HEK293T (cell line): ENCODE measurements around the gene SNX32.
A peak's percentile ranks its signal among the peaks of the same experiment; 100 is the strongest.
"Not testable (repeated sequence)": the region's sequence is repeated elsewhere in the genome, so short reads cannot be mapped to it uniquely, and the experiment has no call there.

Experiments used
- CTCF ChIA-PET: fragments of 350-600 bp; formaldehyde crosslinking; extraction: SDS; loops from one replicate; lab custom pipeline; 2021; ENCODE audit warnings: antibody characterized with exemption, inconsistent platforms; lab: Yijun Ruan, JAX
- POLR2A ChIA-PET: fragments of 350-600 bp; formaldehyde crosslinking; extraction: SDS; loops from one replicate; lab custom pipeline; 2020; ENCODE audit warnings: antibody characterized with exemption, inconsistent platforms; lab: Yijun Ruan, JAX
- DNase-seq: peaks from one replicate; pipeline ENCODE4 v3.0.0; 2012; ENCODE audit warnings: mixed read lengths; ENCODE audit errors: extremely low spot score
- ARNT ChIP-seq: fragments of 450-650 bp; IDR thresholded peaks from 2 replicates; pipeline ENCODE4 v1.6.1; 2017; ENCODE audit warnings: mild to moderate bottlenecking
- BHLHE40 ChIP-seq: fragments of 450-650 bp; IDR thresholded peaks from 2 replicates; pipeline ENCODE4 v1.6.1; 2016; ENCODE audit warnings: mild to moderate bottlenecking, moderate library complexity, borderline replicate concordance
- CTBP1 ChIP-seq: fragments of 450-650 bp; IDR thresholded peaks from 2 replicates; pipeline ENCODE4 v1.6.1; 2016; ENCODE audit warnings: borderline replicate concordance
- ELF4 ChIP-seq: fragments of 450-650 bp; IDR thresholded peaks from 2 replicates; pipeline ENCODE4 v1.6.1; 2017; ENCODE audit warnings: antibody characterized with exemption
- FOXA1 ChIP-seq: fragments of 450-650 bp; IDR thresholded peaks from 2 replicates; pipeline ENCODE4 v1.6.1; 2016; ENCODE audit warnings: mild to moderate bottlenecking
- FOXK2 ChIP-seq: fragments of 450-650 bp; IDR thresholded peaks from 2 replicates; pipeline ENCODE4 v1.6.1; 2016; ENCODE audit warnings: mild to moderate bottlenecking
- FOXM1 ChIP-seq: fragments of 450-650 bp; IDR thresholded peaks from 2 replicates; pipeline ENCODE4 v1.6.1; 2017; ENCODE audit warnings: mild to moderate bottlenecking, borderline replicate concordance
- HDGF ChIP-seq: fragments of 450-650 bp; IDR thresholded peaks from 2 replicates; pipeline ENCODE4 v1.6.1; 2017; ENCODE audit warnings: antibody characterized with exemption, borderline replicate concordance
- L3MBTL2 ChIP-seq: fragments of 450-650 bp; conservative IDR thresholded peaks from 2 replicates; pipeline ENCODE4 v1.6.1; 2016; ENCODE audit warnings: mild to moderate bottlenecking
- LEF1 ChIP-seq: fragments of 450-650 bp; IDR thresholded peaks from 2 replicates; pipeline ENCODE4 v1.6.1; 2017; ENCODE audit warnings: mild to moderate bottlenecking, borderline replicate concordance
- NFRKB ChIP-seq: fragments of 450-650 bp; IDR thresholded peaks from 2 replicates; pipeline ENCODE4 v1.6.1; 2016; ENCODE audit warnings: mild to moderate bottlenecking, moderate library complexity
- PKNOX1 ChIP-seq: fragments of 450-650 bp; IDR thresholded peaks from 2 replicates; pipeline ENCODE4 v1.6.1; 2016
- SP1 ChIP-seq: fragments of 450-650 bp; IDR thresholded peaks from 2 replicates; pipeline ENCODE4 v1.6.1; 2017
- SUZ12 ChIP-seq: fragments of 450-650 bp; IDR thresholded peaks from 2 replicates; pipeline ENCODE4 v1.6.1; 2016; ENCODE audit warnings: mild to moderate bottlenecking
- TARDBP ChIP-seq: fragments of 450-650 bp; IDR thresholded peaks from 2 replicates; pipeline ENCODE4 v1.6.1; 2016
- ZNF384 ChIP-seq: fragments of 450-650 bp; IDR thresholded peaks from 2 replicates; pipeline ENCODE4 v1.6.1; 2016

Gene SNX32

GRCh38 chr11:65891219-65892136 lies 57.7 kb downstream of the SNX32 start:
- POLR2A ChIA-PET, result interaction anchor here (0.6 to 12.4 kb wide), 25 partner anchors 9 to 276 kb away, joined by 3 to 289 read pairs (median 5); partner anchors contain the start of genes AP5B1, CFL1, EFEMP2 and FOSL1

DNA sequence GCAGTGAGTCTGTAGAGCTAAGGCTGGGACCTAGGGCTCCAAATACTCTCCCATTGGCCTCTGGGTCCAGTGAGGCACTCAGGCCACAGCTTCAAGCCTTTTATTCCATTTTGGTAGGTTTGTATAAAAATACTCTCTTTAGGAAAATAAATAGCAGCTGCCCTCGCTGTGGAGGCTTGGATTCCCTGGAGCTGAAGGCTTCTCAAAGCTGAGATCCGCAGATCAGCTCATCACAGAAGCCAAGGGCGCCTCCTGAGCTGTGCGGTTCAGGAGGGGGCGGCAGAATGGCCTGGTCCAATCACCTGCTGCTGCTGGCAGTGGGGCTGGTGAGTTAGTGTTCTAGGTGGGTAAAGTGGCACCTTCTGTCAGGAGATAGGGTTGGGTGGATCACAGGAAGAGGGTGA lies 58.4 kb downstream of the SNX32 start:
- not testable (repeated sequence) for DNase-seq
- ChIA-PET POLR2A (interaction anchor here (1.0 to 12.4 kb wide), 9 partner anchors 9 to 180 kb away, joined by 3 to 289 read pairs (median 35); partner anchors contain the start of genes CFL1, EFEMP2, FOSL1 and KAT5), CTCF (interaction anchor here (0.9 to 5.4 kb wide), 3 partner anchors 8 to 107 kb away, joined by 3 to 36 read pairs (median 3); partner anchors contain the start of gene FOSL1)

More at GRCh38 chr11:65891219-65892136, 57.7 kb downstream of the SNX32 start:
- TF ChIP-seq ARNT (no peak), SUZ12 (no peak), SP1 (no peak), FOXK2 (no peak), TARDBP (no peak), L3MBTL2 (no peak), FOXM1 (no peak), HDGF (no peak), PKNOX1 (no peak), CTBP1 (no peak), ELF4 (no peak), FOXA1 (no peak), NFRKB (no peak), LEF1 (no peak), BHLHE40 (no peak), ZNF384 (no peak)
- CTCF ChIA-PET, result interaction anchor here (0.7 to 5.4 kb wide), 10 partner anchors 9 to 180 kb away, joined by 3 to 59 read pairs (median 4); partner anchors contain the start of genes FOSL1, KAT5 and MUS81
- no peak for DNase-seq

- ChIA-PET POLR2A (interaction anchor here (1.2 to 12.4 kb wide), 5 partner anchors 8 to 29 kb away, joined by 3 to 289 read pairs (median 35); partner anchors contain the start of genes CFL1, EFEMP2, FOSL1 and MUS81), CTCF (interaction anchor here (1.1 to 5.4 kb wide), 2 partner anchors 7 to 45 kb away, joined by 3 to 36 read pairs; partner anchors contain the start of gene FOSL1)
Observed at GRCh38 chr11:65892661-65893317, 59.0 kb downstream of the SNX32 start.

GRCh38 chr11:65894034-65894591 lies 60.4 kb downstream of the SNX32 start:
- no peak for DNase-seq
- ChIA-PET POLR2A (interaction anchor here (1.1 to 12.4 kb wide), 4 partner anchors 18 to 30 kb away, joined by 3 to 289 read pairs (median 4); partner anchors contain the start of genes CFL1, EFEMP2 and MUS81), CTCF (no interaction called here)
- TF ChIP-seq NFRKB (no peak), FOXK2 (no peak), SP1 (no peak), FOXA1 (no peak), ELF4 (no peak), LEF1 (no peak)

More at GRCh38 chr11:65892661-65893317, 59.0 kb downstream of the SNX32 start:
- no peak for DNase-seq
- TF ChIP-seq L3MBTL2 (no peak), ARNT (no peak), CTBP1 (no peak), LEF1 (no peak)

DNA sequence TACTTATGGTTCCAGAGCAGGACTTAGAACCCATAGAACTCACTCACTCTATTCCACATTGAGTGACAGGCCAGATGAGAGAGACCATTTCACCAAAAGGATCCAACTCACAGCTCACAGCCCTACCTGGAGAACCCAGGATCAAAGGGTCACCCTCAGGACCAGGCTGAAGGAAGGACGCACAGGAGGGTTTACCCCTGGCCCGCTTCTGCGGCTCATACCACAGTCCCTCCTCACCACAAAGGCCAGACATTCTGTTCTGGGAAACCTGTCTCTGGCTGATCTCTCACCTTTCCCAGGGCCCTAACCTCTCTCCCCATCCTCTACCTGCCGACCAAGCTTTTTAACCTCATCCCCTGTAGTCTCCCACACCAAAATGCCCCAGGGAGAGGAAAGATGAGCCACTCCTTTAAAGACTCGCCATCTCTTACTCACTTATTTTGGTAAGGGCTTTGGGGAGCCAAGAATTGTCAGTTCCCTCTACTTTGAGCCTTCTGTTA lies 61.8 kb downstream of the SNX32 start:
- peak; percentile 55; the same call in 1 of the 2 replicates for TF ChIP-seq PKNOX1
- no peak for TF ChIP-seq FOXM1
- ChIA-PET CTCF (interaction anchor here (1.4 kb wide), 1 partner anchor 11 kb away, joined by 3 read pairs; no protein-coding TSS in a partner anchor), POLR2A (interaction anchor here (1.2 to 2.0 kb wide), 2 partner anchors 36 to 175 kb away, joined by 3 to 6 read pairs; partner anchors contain the start of gene RNASEH2C)
- DNase-seq, result no peak
